GM12891 (cell line): ENCODE results near the gene MAN1A1.

Experiments used
- PAX5 ChIP-seq: IDR thresholded peaks from 2 replicates; pipeline ENCODE4 v1.6.1; 2011; ENCODE audit warnings: low read length, moderate library complexity, mild to moderate bottlenecking; ENCODE audit not compliant: insufficient read depth, severe bottlenecking
- POLR2A ChIP-seq: IDR thresholded peaks from 2 replicates; pipeline ENCODE4 v1.6.1; 2011; ENCODE audit warnings: low read depth, low read length, control low read depth
- POLR2AphosphoS5 ChIP-seq: IDR thresholded peaks from 2 replicates; pipeline ENCODE4 v1.6.1; 2011; ENCODE audit warnings: low read depth, low read length, control low read depth
- POU2F2 ChIP-seq: IDR thresholded peaks from 2 replicates; pipeline ENCODE4 v1.6.1; 2011; ENCODE audit warnings: low read depth, mild to moderate bottlenecking, control low read depth, low read length, moderate library complexity
- SPI1 ChIP-seq: IDR thresholded peaks from 2 replicates; pipeline ENCODE4 v1.6.1; 2011; ENCODE audit warnings: low read depth, low read length, control low read depth
- TAF1 ChIP-seq: IDR thresholded peaks from 2 replicates; pipeline ENCODE4 v1.6.1; 2011; ENCODE audit warnings: low read depth, low read length, control low read depth

DNA sequence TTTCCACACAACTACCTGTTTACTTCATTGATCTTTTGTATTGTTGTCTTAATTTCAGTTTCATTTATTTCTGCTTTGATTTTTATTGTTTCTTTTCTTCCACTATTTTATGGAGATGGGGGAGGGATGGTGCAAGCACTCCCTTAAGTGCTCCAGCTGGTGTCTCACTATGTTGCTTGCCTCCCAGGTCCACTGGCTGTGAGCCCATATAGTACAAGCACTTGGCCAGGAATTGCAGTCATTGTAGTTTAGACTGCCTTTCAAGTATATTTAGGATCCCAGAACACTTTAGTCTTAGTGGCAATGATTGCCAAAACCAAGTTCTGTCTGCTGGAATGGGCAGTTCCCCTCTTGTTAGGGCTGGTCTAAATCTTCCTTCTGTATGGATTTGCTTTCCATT is 34.9 kb upstream of the MAN1A1 start:
- TF ChIP-seq POLR2A (no peak), SPI1 (no peak), POLR2AphosphoS5 (no peak), TAF1 (no peak), POU2F2 (no peak), PAX5 (no peak)
